ENCODE data around the gene KIAA1549. TPM values are rescaled to one million over a fixed set of nuclear protein-coding genes. Genes with fewer than 3 reads are reported as not detected.

Gene KIAA1549
- total and polyA plus RNA-seq, 10 of the 15 experiments (the other 5 are each of a cell fraction or from before 2014, with no cell fraction given) = 0.02 to 0.82 (median 0.22) TPM

DNA sequence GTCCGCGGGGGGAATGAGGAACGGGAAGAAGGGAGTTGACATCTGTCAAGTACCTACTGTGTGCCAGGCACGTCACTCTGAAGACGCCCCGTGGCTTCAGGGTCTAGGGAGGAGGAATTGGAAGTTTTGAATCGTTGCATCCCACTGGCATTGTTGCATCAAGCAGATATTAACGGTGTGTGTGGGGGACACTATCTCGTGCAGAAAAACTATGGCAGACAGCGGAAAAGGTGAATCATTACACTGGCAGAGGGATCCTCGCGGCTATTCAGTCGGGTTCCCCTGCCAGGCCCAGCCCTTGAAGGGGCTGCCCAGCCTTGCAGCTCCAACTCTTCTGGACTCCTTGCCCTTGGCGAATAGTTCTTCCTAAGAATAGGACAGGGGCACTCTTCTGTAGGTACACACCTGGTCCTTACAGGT lies 1.0 kb upstream of the KIAA1549 start:
- intact Hi-C loops (cut with micrococcal nuclease; ENCODE audit: unreplicated experiment) = no loop called here

More for the DNA sequence above, 1.0 kb upstream of the KIAA1549 start:
- no peak overlapping the region for H2AFZ ChIP-seq (ENCODE audit: control insufficient read depth, low read depth, low read length)
- H3K4me2 ChIP-seq (ENCODE audit: control insufficient read depth, insufficient read depth) = peak overlapping the region; percentile 95
- CTCF ChIA-PET = interaction anchor here (0.5 to 1.4 kb wide), 2 partner anchors 96 to 814 kb away, joined by 3 to 6 read pairs; no protein-coding TSS in a partner anchor
- no peaks in the 10 kb centered on the region for H3K9me3 ChIP-seq (replicated peaks; ENCODE audit: control insufficient read depth, insufficient read depth, low read length)
- no TSS peak for BruUV-seq (replicated peaks)
- ATAC-seq (no peak), DNase-seq (ENCODE audit: low read depth, low spot score) (no peak), FAIRE-seq (no peak)
- in situ Hi-C loops (cut with MboI) = loop anchor here (5.0 kb wide), 1 partner anchor 95 kb away; no protein-coding TSS in a partner anchor
- WGBS (ENCODE audit: insufficient coverage, insufficient replicate concordance, low lambda C conversion rate, missing lambda C conversion rate) = 55% methylated on average over 14 of the region's 14 CpGs
- H4K20me1 ChIP-seq (ENCODE audit: control insufficient read depth, insufficient read depth) = no peaks in the 10 kb centered on the region
- H3K27me3 ChIP-seq (replicated peaks in 1 of 2; ENCODE audit: control insufficient read depth in 2 of 2, insufficient read depth in 2 of 2, low read length in 1 of 2) = peaks cover 8% of the 10 kb centered on the region in 2 experiments
- no peak overlapping the region for H3K27ac ChIP-seq (ENCODE audit: control insufficient read depth, insufficient read depth)
- no peaks in the 10 kb centered on the region for H3K79me2 ChIP-seq (ENCODE audit: control insufficient read depth, insufficient read depth, low read length)
- SMC1A ChIA-PET (ENCODE audit: uncharacterized antibody, unreplicated experiment) = interaction anchor here (1.8 kb wide), 1 partner anchor 96 kb away, joined by 9 read pairs; no protein-coding TSS in a partner anchor
- TF ChIP-seq ZNF207 (IDR thresholded peaks at IDR 0.05; ENCODE audit: borderline replicate concordance) = no peak
- no peak for TF ChIP-seq RB1 (IDR thresholded peaks at IDR 0.05; ENCODE audit: borderline replicate concordance)
- TF ChIP-seq SUZ12 (IDR thresholded peaks at IDR 0.05; ENCODE audit: unreplicated experiment) = no peak
- no peak for TF ChIP-seq YBX1 (IDR thresholded peaks at IDR 0.05)
- TF ChIP-seq, protein P1, sequence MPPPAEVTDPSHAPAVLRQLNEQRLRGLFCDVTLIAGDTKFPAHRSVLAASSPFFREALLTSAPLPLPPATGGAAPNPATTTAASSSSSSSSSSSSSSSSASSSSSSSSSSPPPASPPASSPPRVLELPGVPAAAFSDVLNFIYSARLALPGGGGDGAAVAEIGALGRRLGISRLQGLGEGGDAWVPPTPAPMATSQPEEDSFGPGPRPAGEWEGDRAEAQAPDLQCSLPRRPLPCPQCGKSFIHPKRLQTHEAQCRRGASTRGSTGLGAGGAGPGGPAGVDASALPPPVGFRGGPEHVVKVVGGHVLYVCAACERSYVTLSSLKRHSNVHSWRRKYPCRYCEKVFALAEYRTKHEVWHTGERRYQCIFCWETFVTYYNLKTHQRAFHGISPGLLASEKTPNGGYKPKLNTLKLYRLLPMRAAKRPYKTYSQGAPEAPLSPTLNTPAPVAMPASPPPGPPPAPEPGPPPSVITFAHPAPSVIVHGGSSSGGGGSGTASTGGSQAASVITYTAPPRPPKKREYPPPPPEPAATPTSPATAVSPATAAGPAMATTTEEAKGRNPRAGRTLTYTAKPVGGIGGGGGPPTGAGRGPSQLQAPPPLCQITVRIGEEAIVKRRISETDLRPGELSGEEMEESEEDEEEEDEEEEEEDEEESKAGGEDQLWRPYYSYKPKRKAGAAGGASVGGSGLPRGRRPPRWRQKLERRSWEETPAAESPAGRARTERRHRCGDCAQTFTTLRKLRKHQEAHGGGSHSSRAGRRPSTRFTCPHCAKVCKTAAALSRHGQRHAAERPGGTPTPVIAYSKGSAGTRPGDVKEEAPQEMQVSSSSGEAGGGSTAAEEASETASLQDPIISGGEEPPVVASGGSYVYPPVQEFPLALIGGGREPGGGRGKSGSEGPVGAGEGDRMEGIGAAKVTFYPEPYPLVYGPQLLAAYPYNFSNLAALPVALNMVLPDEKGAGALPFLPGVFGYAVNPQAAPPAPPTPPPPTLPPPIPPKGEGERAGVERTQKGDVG (CRISPR knock-in tag; IDR thresholded peaks at IDR 0.05) = no peak
- TF ChIP-seq, protein P2, sequence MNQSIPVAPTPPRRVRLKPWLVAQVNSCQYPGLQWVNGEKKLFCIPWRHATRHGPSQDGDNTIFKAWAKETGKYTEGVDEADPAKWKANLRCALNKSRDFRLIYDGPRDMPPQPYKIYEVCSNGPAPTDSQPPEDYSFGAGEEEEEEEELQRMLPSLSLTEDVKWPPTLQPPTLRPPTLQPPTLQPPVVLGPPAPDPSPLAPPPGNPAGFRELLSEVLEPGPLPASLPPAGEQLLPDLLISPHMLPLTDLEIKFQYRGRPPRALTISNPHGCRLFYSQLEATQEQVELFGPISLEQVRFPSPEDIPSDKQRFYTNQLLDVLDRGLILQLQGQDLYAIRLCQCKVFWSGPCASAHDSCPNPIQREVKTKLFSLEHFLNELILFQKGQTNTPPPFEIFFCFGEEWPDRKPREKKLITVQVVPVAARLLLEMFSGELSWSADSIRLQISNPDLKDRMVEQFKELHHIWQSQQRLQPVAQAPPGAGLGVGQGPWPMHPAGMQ (IDR thresholded peaks at IDR 0.05; ENCODE audit: borderline replicate concordance) = no peak
- RAD21 ChIA-PET (ENCODE audit: unreplicated experiment) = interaction anchor here (0.6 to 0.7 kb wide), 2 partner anchors 96 to 595 kb away, joined by 3 read pairs; no protein-coding TSS in a partner anchor
- H3K36me3 ChIP-seq (ENCODE audit: control insufficient read depth in 2 of 2, insufficient read depth in 2 of 2, low read length in 1 of 2) = no peaks in the 10 kb centered on the region
- no peak overlapping the region for H3K4me3 ChIP-seq
- H3K4me1 ChIP-seq (ENCODE audit: control insufficient read depth, insufficient read depth, low read length) = no peaks in the 10 kb centered on the region
- POLR2A ChIA-PET = no interaction called here
- no peak overlapping the region for H3K9ac ChIP-seq (ENCODE audit: control insufficient read depth, insufficient read depth, low read length)
